22Rv1 (cell line): ENCODE data around the gene ZNF675.
"Not testable (repeated sequence)": the region's sequence is repeated elsewhere in the genome, so short reads cannot be mapped to it uniquely, and the experiment has no call there.

Experiments used
- CTCF ChIP-seq: fragments of 450-650 bp; IDR thresholded peaks from 2 replicates; pipeline ENCODE4 v1.5.1; 2017; ENCODE audit warnings: mild to moderate bottlenecking
- ZFX ChIP-seq: fragments of 450-650 bp; IDR thresholded peaks from 2 replicates; pipeline ENCODE4 v1.6.1; 2017; ENCODE audit warnings: antibody characterized with exemption, borderline replicate concordance

GRCh38 chr19:23668606-23669005 lies 18.4 kb downstream of the ZNF675 start:
- TF ChIP-seq CTCF, ZFX: not testable (repeated sequence)
